HUES64 (cell line): ENCODE measurements around the gene OSBPL10.
"Not testable (repeated sequence)": the region's sequence is repeated elsewhere in the genome, so short reads cannot be mapped to it uniquely, and the experiment has no call there.

Source experiments
- H3K27ac ChIP-seq: 2 replicates; pipeline ENCODE4 v1.7.0; 2013; ENCODE audit warnings: low read depth, low read length, inconsistent platforms
- H3K27me3 ChIP-seq: 2 replicates; pipeline ENCODE4 v1.6.1; 2013; ENCODE audit warnings: mild to moderate bottlenecking, low read length; ENCODE audit not compliant: insufficient read depth
- H3K36me3 ChIP-seq: 2 replicates; pipeline ENCODE4 v1.6.1; 2013; ENCODE audit warnings: mild to moderate bottlenecking, low read length; ENCODE audit not compliant: insufficient read depth
- H3K4me1 ChIP-seq: 2 replicates; pipeline ENCODE4 v1.6.1; 2013; ENCODE audit warnings: mild to moderate bottlenecking, low read length, moderate library complexity; ENCODE audit not compliant: insufficient read depth
- H3K4me3 ChIP-seq: 2 replicates; pipeline ENCODE4 v1.5.1; 2013; ENCODE audit warnings: mild to moderate bottlenecking, low read length, moderate library complexity
- H3K9ac ChIP-seq: 2 replicates; pipeline ENCODE4 v1.6.1; 2013; ENCODE audit warnings: mild to moderate bottlenecking, low read depth, low read length
- H3K9me3 ChIP-seq: 2 replicates; pipeline ENCODE4 v1.6.1; 2013; ENCODE audit warnings: low read depth, low read length; ENCODE audit not compliant: insufficient read depth
- WGBS: fragments of 150-250, 120-280 bp; methylation state at CpG from one replicate; pipeline ENCODE4 v1.1.7; 2013; ENCODE audit warnings: missing lambda C conversion rate; 5-methylcytosine and 5-hydroxymethylcytosine counted together

The OSBPL10 gene

DNA sequence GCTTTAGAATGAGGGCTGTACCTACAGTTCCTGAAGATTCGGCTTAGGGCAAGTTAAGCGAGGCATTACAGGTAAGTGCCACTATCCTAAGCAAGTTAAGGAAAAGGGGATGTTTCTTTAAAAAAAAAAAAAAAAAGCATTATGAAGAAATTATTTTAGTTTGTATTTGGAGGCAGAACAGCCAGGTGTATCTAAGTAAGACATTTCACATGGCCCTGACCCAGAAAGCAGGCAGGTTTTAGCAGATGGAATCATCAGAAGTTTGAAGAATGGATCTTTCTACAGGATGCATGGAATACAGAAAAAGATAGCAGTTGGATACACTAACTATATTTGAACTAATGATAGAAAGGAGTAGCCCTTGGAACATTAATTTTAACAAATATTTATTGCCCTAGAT is 105.6 kb downstream of the OSBPL10 start:
- 100% methylated on average over 2 of the region's 2 CpGs for WGBS
- no peaks in the 10 kb centered on the region for H3K27me3 ChIP-seq
- H3K4me3 ChIP-seq = no peak overlapping the region
- H3K36me3 ChIP-seq = peaks cover 18% of the 10 kb centered on the region
- H3K9me3 ChIP-seq = no peaks in the 10 kb centered on the region
- H3K9ac ChIP-seq = no peak overlapping the region
- peaks cover 18% of the 10 kb centered on the region for H3K4me1 ChIP-seq
- H3K27ac ChIP-seq = no peak overlapping the region

GRCh38 chr3:31873254-31873820 is 107.7 kb downstream of the OSBPL10 start:
- Histone ChIP-seq H3K27me3 (no peaks in the 10 kb centered on the region), H3K9me3 (no peaks in the 10 kb centered on the region), H3K4me1 (peaks cover 24% of the 10 kb centered on the region), H3K9ac (no peak overlapping the region), H3K27ac (no peak overlapping the region), H3K36me3 (peaks cover 12% of the 10 kb centered on the region), H3K4me3 (no peak overlapping the region)
- 92% methylated on average over 3 of the region's 5 CpGs for WGBS

- Histone ChIP-seq H3K9me3 (no peaks in the 10 kb centered on the region), H3K36me3 (peaks cover 12% of the 10 kb centered on the region), H3K9ac (no peak overlapping the region), H3K4me3 (no peak overlapping the region), H3K27me3 (no peaks in the 10 kb centered on the region), H3K4me1 (peaks cover 19% of the 10 kb centered on the region), H3K27ac (no peak overlapping the region)
- WGBS = 96% methylated on average over 5 of the region's 5 CpGs
Observed at GRCh38 chr3:31871939-31872507, 109.0 kb downstream of the OSBPL10 start.

- H3K4me3 ChIP-seq, H3K4me1 ChIP-seq, H3K9me3 ChIP-seq, H3K9ac ChIP-seq, H3K27me3 ChIP-seq, H3K36me3 ChIP-seq, H3K27ac ChIP-seq: not testable (repeated sequence)
- 93% methylated on average over 28 of the region's 28 CpGs for WGBS
Observed at GRCh38 chr3:31870111-31870510, 111.0 kb downstream of the OSBPL10 start.

GRCh38 chr3:31868236-31868635 is 112.8 kb downstream of the OSBPL10 start:
- WGBS = 96% methylated on average over 5 of the region's 5 CpGs
- no peak overlapping the region for H3K9ac ChIP-seq
- no peaks in the 10 kb centered on the region for H3K27me3 ChIP-seq
- no peaks in the 10 kb centered on the region for H3K9me3 ChIP-seq
- H3K27ac ChIP-seq = no peak overlapping the region
- no peak overlapping the region for H3K4me3 ChIP-seq
- peaks cover 5% of the 10 kb centered on the region; the same call in 1 of the 2 replicates for H3K4me1 ChIP-seq
- H3K36me3 ChIP-seq = peaks cover 4% of the 10 kb centered on the region; the same call in 1 of the 2 replicates

DNA sequence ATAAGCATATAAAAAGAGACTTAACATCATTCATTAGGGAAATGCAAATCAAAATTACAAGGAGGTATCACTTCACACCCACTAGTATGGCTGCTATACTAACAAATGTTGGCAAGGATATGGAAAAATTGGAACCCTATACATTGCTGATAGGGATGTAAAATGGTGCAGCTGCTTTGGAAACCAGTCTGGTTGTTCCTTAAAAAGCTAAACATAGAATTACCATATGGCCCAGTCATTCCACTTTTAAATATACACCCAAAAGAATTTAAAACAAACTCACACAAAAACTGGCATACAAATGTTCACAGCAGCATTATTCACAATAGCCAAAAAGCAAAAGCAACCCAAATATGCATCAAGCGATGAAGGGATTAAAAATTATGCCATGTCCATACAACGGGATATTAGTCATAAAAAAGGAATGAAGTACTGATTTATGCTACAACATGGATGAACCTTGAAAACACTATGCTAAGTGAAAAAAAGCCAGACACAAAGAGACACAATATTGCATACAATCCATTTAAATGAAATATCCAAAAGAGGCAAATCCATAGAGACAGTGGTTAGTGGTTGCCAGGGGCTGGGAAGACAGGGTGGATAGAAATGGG is 118.3 kb downstream of the OSBPL10 start:
- Histone ChIP-seq H3K9me3 (no peaks in the 10 kb centered on the region), H3K4me1 (no peaks in the 10 kb centered on the region), H3K27ac (no peak overlapping the region), H3K9ac (no peak overlapping the region), H3K36me3 (no peaks in the 10 kb centered on the region), H3K27me3 (no peaks in the 10 kb centered on the region), H3K4me3 (no peak overlapping the region)
- WGBS = 100% methylated on average over 2 of the region's 2 CpGs

GRCh38 chr3:31861826-31862225 is 119.2 kb downstream of the OSBPL10 start:
- Histone ChIP-seq H3K36me3 (no peaks in the 10 kb centered on the region), H3K9ac (no peak overlapping the region), H3K4me1 (no peaks in the 10 kb centered on the region), H3K27ac (no peak overlapping the region), H3K9me3 (no peaks in the 10 kb centered on the region), H3K27me3 (no peaks in the 10 kb centered on the region), H3K4me3 (no peak overlapping the region)
- 87% methylated on average over 5 of the region's 5 CpGs for WGBS

DNA sequence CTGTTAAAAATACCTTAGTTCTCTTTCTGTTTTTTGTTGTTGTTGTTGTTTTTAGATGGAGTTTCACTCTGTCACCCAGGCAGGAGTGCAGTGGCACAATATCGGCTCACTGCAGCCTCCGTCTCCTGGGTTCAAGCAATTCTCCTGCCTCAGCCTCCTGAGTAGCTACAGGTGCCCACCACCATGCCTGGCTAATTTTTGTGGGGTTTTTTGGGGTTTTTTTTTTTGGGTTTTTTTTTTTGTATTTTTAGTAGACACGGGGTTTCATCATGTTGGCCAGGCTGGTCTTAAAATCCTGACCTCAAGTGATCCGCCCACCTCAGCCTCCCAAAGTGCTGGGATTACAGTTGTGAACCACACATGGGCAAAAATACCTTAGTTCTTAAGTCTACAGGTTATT is 120.4 kb downstream of the OSBPL10 start:
- H3K4me3 ChIP-seq, H3K27ac ChIP-seq, H3K36me3 ChIP-seq, H3K4me1 ChIP-seq, H3K9me3 ChIP-seq, H3K9ac ChIP-seq, H3K27me3 ChIP-seq: not testable (repeated sequence)
- 98% methylated on average over 4 of the region's 4 CpGs for WGBS

GRCh38 chr3:31859245-31859644 is 121.8 kb downstream of the OSBPL10 start:
- H3K4me1 ChIP-seq = no peaks in the 10 kb centered on the region
- 95% methylated on average over 6 of the region's 6 CpGs for WGBS
- no peak overlapping the region for H3K9ac ChIP-seq
- H3K9me3 ChIP-seq = no peaks in the 10 kb centered on the region
- H3K27me3 ChIP-seq = no peaks in the 10 kb centered on the region
- no peak overlapping the region for H3K27ac ChIP-seq
- H3K4me3 ChIP-seq = no peak overlapping the region
- H3K36me3 ChIP-seq = no peaks in the 10 kb centered on the region

DNA sequence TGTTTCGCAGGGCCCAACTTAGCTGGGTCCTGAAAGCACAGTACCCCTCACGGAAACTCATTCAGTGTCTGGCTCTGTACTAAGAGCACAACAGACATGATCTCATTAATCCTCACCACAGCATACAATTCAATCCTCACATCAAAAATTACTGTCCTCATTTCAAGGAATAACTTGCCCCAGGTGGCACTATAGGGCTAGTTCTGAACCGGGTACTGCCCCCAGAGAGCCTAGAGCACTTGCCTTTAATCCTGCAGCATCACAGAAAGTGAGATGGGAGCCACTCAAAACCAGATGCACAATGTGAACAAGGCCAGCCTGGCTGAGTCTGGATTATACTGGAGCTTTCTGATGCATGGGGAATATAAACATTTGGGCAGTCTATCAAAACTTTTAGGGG is 122.6 kb downstream of the OSBPL10 start:
- H3K27me3 ChIP-seq = no peaks in the 10 kb centered on the region
- 89% methylated on average over 3 of the region's 3 CpGs for WGBS
- no peak overlapping the region for H3K9ac ChIP-seq
- no peaks in the 10 kb centered on the region for H3K9me3 ChIP-seq
- no peak overlapping the region for H3K27ac ChIP-seq
- H3K4me3 ChIP-seq = no peak overlapping the region
- H3K36me3 ChIP-seq = no peaks in the 10 kb centered on the region
- H3K4me1 ChIP-seq = no peaks in the 10 kb centered on the region

DNA sequence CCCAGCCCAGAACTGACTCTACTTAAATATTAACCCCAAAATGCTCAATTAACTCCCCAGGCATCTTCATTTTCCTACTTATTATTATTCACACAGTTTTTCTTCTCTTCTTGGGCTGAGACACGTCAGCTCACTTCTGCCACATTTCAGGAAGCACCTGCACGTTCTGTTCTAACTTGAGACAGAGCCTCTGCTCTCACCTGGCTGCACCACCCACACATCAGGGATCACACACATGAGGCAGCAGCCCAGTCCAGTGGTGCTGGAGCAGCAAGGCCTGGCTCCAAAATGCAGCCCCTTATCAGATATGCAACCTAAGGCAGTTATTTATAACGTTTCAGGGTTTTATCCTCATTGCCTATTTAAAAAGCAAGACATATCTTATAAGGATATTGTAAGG is 127.5 kb downstream of the OSBPL10 start:
- Histone ChIP-seq H3K27me3 (no peaks in the 10 kb centered on the region), H3K9me3 (no peaks in the 10 kb centered on the region), H3K9ac (no peak overlapping the region), H3K4me1 (peaks cover 7% of the 10 kb centered on the region; the same call in 1 of the 2 replicates), H3K36me3 (no peaks in the 10 kb centered on the region), H3K4me3 (no peak overlapping the region), H3K27ac (no peak overlapping the region)
- 88% methylated on average over 3 of the region's 3 CpGs for WGBS
